ENCODE measurements around the gene MRNIP. TPM values are rescaled to one million over a fixed set of nuclear protein-coding genes. Genes with fewer than 3 reads are reported as not detected.

The MRNIP gene
- 10 to 100 TPM; 20.8 to 38.3 (median 27.5) TPM for total RNA-seq
- long read RNA-seq, donor 1, full-length matches to known transcripts, result 15 of 24 reads
- long read RNA-seq, donor 1, partial matches to known transcripts, result 0 of 24 reads
- long read RNA-seq, donor 1, other reads (novel, unspliced or antisense), result 9 of 24 reads
- long read RNA-seq, donor 2, partial matches to known transcripts, result 1 of 3 reads
- long read RNA-seq, donor 2, other reads (novel, unspliced or antisense), result 1 of 3 reads

DNA sequence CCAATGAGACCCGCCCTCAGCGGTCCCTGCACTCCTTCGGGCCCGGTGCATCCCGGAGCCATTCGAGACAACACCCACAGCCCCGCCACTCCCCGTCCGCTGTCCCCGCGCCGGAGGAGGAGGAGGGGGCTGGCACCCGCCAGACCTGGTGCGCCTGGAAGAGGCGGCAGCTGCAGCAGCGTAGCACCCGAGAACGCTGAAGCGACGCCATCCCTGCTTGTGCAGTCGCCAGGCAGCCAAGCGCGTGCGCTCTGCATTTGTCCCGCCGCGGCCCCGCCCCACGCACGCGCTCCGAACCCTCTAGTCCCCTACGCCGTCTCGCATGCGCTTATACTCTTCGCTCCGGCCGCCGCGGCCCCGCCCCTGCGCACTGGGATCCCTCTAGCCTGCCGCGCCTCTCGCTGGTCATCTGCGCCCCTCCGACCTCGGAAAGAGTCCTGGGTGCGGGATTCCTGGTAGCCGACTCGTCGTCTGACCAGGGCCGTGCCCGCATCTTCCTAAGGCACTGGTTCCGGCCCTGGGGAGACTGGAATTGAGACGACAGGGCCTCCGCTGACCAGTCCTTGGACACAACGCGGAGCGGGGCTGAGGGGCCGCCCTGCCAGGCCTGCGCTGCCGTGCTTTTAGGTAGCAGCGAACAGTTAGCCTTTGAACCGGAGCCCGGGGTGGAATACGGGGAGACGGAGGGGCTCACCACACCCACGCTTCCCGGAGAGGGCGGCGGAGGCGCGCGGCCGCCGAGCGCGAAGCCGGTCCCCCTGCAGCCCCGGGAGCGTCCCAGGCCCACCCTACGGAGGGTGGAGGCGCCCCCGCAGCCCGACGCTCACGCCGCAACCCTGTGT lies at the start of gene MRNIP:
Gene MRNIP (minus strand): TSS at position 232 of the 842 bp plus-strand sequence. CDS start 21 bp downstream, at position 211.
- peaks cover 4% of the 10 kb centered on the region for H3K36me3 ChIP-seq (ENCODE audit: low read depth)
- no peaks in the 10 kb centered on the region for H3K9me3 ChIP-seq
- peak; percentile 97 to 99 (median 98) for DNase-seq
- H3K4me1 ChIP-seq (ENCODE audit: low read depth), result no peaks in the 10 kb centered on the region
- peak; percentile 99 for ATAC-seq
- intact Hi-C loops (cut with DNase I, micrococcal nuclease), result no loop called here
- TF ChIP-seq, protein P1, sequence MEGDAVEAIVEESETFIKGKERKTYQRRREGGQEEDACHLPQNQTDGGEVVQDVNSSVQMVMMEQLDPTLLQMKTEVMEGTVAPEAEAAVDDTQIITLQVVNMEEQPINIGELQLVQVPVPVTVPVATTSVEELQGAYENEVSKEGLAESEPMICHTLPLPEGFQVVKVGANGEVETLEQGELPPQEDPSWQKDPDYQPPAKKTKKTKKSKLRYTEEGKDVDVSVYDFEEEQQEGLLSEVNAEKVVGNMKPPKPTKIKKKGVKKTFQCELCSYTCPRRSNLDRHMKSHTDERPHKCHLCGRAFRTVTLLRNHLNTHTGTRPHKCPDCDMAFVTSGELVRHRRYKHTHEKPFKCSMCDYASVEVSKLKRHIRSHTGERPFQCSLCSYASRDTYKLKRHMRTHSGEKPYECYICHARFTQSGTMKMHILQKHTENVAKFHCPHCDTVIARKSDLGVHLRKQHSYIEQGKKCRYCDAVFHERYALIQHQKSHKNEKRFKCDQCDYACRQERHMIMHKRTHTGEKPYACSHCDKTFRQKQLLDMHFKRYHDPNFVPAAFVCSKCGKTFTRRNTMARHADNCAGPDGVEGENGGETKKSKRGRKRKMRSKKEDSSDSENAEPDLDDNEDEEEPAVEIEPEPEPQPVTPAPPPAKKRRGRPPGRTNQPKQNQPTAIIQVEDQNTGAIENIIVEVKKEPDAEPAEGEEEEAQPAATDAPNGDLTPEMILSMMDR (IDR thresholded peaks at IDR 0.05), result no peak
- peak within 1 kb of the TSS; percentile 78 for H3K4me3 ChIP-seq

GRCh38 chr5:179907556-179908324 lies 49.1 kb upstream of the MRNIP start, which contains the start of gene TBC1D9B:
Gene TBC1D9B, minus strand, starts transcription at chr5:179907897. Its CDS starts 76 bp downstream, at chr5:179907821.
- H3K4me3 ChIP-seq, result peak within 1 kb of the TSS; percentile 32
- peaks cover 9% of the 10 kb centered on the region for H3K36me3 ChIP-seq (ENCODE audit: low read depth)
- TF ChIP-seq, protein P1 (IDR thresholded peaks at IDR 0.05), result peak; percentile 75
- peaks cover 6% of the 10 kb centered on the region for H3K4me1 ChIP-seq (ENCODE audit: low read depth)
- intact Hi-C loops (cut with DNase I, micrococcal nuclease), result loop anchor here in 1 of 2 donors (5.0 kb wide), 1 partner anchor 145 kb away; no protein-coding TSS in a partner anchor
- no peaks in the 10 kb centered on the region for H3K9me3 ChIP-seq
- ATAC-seq (peak; percentile 96), DNase-seq (peak; percentile 57 to 82 (median 80))

DNA sequence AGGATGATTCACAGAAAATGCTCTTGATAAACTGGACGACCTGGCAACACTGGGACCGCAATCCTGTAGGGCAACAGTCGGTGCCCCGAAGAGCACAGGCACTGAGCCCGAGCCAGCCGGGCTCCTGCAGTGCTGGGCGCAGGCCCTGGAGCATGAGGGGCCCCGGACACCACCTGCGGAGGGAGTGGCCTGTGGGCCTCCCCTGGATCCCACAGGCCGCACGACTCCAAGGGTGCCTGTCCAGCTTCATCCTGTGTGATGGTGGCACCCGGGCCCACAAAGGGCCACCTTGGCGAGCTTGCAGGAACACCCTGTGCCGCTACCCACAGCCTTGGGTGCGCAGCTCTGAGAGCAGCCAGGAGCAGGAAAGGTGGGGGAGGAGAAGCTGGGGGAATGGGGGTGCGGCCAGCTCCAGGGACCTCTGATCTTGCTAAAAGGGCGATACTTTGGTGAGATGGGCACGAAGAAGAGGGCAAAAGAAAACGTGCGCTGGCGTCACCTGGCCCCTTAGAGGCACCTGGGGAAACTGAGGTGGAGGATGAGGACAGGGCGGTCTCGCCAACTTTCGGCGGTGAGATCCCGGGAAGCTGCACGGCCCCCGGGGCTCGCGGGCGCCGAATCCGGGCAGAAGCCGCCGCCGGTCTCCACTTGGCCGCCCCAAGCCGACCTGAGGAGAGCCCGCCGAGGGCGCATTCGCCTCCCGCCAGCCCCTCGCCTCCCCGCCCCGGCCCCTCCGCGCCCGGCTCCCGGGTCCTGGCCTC lies 48.4 kb upstream of the MRNIP start:
- intact Hi-C loops (cut with DNase I, micrococcal nuclease), result loop anchor here in 1 of 2 donors (5.0 kb wide), 1 partner anchor 145 kb away; no protein-coding TSS in a partner anchor
- H3K36me3 ChIP-seq (ENCODE audit: low read depth), result peaks cover 10% of the 10 kb centered on the region
- no peaks in the 10 kb centered on the region for H3K9me3 ChIP-seq
- DNase-seq, result peak; percentile 40 to 71 (median 61)
- ATAC-seq, result peak; percentile 49
- H3K4me3 ChIP-seq, result peak overlapping the region; percentile 32
- H3K4me1 ChIP-seq (ENCODE audit: low read depth), result peaks cover 6% of the 10 kb centered on the region
- TF ChIP-seq, protein P1 (IDR thresholded peaks at IDR 0.05), result no peak

- no peak for ATAC-seq
- DNase-seq, result peak in 1 of 3 donors; percentile 49
- intact Hi-C loops (cut with DNase I, micrococcal nuclease), result loop anchor here in 1 of 2 donors (5.0 kb wide), 1 partner anchor 144 kb away; no protein-coding TSS in a partner anchor
- Histone ChIP-seq H3K9me3 (no peaks in the 10 kb centered on the region), H3K36me3 (ENCODE audit: low read depth) (peaks cover 10% of the 10 kb centered on the region), H3K4me1 (ENCODE audit: low read depth) (peaks cover 6% of the 10 kb centered on the region), H3K4me3 (no peak overlapping the region)
- TF ChIP-seq, protein P1 (IDR thresholded peaks at IDR 0.05), result no peak
These were observed 47.7 kb upstream of the MRNIP start for GRCh38 chr5:179906294-179906794.

All from mucosa of descending colon (tissue), 3 donors.